ENCODE measurements around the gene FOXC2.

The FOXC2 gene

DNA sequence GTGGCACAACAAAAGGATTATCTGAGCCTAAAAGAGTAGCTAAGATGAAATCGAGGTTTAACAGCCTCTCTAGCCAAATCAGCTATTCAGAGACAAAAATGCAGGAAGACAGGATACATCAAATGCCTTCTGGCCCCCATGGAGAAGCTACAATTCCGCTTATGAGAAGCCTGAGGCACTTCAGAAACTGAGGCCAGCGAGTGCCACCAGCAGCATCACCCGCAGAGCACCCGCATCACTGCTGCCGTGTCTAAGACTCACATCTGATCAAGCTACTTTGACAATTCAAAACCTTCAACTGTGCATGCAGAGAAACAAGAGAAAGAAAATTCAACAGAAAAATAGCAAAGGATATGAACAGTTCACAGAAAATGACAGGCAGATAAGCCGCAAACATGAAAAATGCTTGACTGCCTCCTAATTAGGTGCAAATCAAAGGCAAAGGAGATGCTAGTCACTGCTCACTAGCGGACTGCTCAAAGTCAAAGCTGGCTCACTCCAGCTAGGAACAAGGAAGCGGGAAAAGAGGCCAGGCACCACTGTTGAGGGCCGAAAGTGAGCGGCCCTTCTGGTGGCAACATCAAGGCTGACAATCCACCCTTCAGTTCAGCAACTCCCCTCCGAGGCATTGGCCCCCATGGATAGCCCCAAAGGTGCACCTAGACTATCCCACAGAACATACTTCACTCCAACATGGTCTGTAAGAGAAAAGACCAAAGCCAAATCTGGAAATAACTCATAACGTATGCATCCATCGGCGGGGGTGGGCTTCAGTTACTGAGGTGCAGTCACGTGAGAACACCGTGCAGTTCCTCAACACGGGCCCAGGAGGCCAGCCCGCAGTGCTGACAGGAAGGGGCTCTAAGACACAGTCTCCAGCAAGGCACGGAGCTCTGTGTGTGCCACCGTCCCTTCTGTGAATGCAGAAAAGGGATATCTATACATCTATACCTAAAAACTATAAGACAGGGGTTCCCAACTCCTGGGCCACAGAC is 23.6 kb upstream of the FOXC2 start:
- H3K27me3 ChIP-seq (ENCODE audit: insufficient read depth, poor library complexity, severe bottlenecking): no peaks in the 10 kb centered on the region
- H3K4me1 ChIP-seq (ENCODE audit: insufficient read depth, poor library complexity, severe bottlenecking): no peaks in the 10 kb centered on the region
- H3K36me3 ChIP-seq (ENCODE audit: low read depth): peaks cover 79% of the 10 kb centered on the region
- ATAC-seq (ENCODE audit: low read depth) (no peak), DNase-seq (ENCODE audit: low spot score) (no peak)
- TF ChIP-seq, protein P1, sequence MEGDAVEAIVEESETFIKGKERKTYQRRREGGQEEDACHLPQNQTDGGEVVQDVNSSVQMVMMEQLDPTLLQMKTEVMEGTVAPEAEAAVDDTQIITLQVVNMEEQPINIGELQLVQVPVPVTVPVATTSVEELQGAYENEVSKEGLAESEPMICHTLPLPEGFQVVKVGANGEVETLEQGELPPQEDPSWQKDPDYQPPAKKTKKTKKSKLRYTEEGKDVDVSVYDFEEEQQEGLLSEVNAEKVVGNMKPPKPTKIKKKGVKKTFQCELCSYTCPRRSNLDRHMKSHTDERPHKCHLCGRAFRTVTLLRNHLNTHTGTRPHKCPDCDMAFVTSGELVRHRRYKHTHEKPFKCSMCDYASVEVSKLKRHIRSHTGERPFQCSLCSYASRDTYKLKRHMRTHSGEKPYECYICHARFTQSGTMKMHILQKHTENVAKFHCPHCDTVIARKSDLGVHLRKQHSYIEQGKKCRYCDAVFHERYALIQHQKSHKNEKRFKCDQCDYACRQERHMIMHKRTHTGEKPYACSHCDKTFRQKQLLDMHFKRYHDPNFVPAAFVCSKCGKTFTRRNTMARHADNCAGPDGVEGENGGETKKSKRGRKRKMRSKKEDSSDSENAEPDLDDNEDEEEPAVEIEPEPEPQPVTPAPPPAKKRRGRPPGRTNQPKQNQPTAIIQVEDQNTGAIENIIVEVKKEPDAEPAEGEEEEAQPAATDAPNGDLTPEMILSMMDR (IDR thresholded peaks at IDR 0.05; ENCODE audit: poor library complexity, severe bottlenecking): no peak
- H3K27ac ChIP-seq (ENCODE audit: poor library complexity, severe bottlenecking): no peak overlapping the region
- H3K9me3 ChIP-seq (ENCODE audit: severe bottlenecking): no peaks in the 10 kb centered on the region
- H3K4me3 ChIP-seq (ENCODE audit: severe bottlenecking): no peak overlapping the region

DNA sequence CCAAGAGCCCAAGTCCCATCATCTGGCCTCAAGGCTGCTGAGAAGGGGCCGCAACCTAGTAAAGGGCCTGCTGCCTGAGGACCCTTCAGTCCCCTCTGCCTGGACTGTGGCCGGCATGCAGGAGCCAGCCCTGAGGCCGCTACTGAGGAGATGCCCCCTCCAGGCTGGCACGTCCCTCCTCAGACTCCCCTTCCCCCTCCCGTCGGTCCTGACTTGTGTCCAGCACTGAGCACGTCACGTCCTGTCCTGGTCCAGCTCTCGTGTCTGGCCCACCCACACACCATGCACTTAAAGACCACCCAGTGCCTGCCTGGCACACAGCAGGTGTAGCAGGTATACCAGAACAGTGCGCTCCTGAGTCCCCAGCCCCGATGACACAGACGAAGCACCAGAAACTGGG is 21.1 kb upstream of the FOXC2 start:
- no peaks in the 10 kb centered on the region for H3K9me3 ChIP-seq (ENCODE audit: severe bottlenecking)
- H3K27ac ChIP-seq (ENCODE audit: poor library complexity, severe bottlenecking): no peak overlapping the region
- no peak for DNase-seq (ENCODE audit: low spot score)
- H3K4me3 ChIP-seq (ENCODE audit: severe bottlenecking): no peak overlapping the region
- no peaks in the 10 kb centered on the region for H3K4me1 ChIP-seq (ENCODE audit: insufficient read depth, poor library complexity, severe bottlenecking)
- no peaks in the 10 kb centered on the region for H3K27me3 ChIP-seq (ENCODE audit: insufficient read depth, poor library complexity, severe bottlenecking)
- TF ChIP-seq, protein P1 (IDR thresholded peaks at IDR 0.05; ENCODE audit: poor library complexity, severe bottlenecking): no peak
- peaks cover 71% of the 10 kb centered on the region for H3K36me3 ChIP-seq (ENCODE audit: low read depth)
- ATAC-seq (ENCODE audit: low read depth): no peak

DNA sequence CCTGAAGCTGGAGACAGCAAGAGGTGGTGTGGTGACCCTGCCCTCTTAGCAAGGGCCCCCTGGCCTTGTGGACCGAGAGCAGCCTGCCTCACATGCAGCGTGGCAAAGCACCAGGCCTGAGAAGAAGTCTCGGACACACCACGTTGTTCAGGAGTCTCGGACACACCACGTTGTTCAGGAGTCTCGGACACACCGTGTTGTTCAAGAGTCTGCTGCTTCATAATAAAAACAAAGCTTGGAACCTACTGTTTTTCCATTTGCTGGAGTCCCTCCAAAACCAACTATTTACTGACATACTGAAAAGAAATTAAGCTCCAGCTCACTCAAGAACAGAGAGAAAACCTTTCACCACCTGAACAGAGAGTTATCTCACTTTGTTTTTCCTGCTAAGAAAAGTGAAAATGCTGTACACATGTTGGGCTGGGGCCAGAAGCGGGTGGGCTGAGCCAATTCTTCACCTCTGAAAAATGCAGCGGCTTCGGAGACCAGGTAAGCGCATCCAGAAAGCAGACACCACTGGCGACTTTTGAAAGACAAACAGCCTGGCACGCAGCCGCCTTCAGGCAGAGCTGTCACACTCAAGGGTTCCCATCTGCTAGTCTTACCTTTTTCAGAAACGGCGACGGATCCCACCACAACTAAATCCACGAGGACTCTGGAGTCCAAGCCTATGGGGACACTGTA is 20.5 kb upstream of the FOXC2 start:
- TF ChIP-seq, protein P1 (IDR thresholded peaks at IDR 0.05; ENCODE audit: poor library complexity, severe bottlenecking): no peak
- H3K4me3 ChIP-seq (ENCODE audit: severe bottlenecking): no peak overlapping the region
- no peaks in the 10 kb centered on the region for H3K9me3 ChIP-seq (ENCODE audit: severe bottlenecking)
- H3K27me3 ChIP-seq (ENCODE audit: insufficient read depth, poor library complexity, severe bottlenecking): no peaks in the 10 kb centered on the region
- H3K27ac ChIP-seq (ENCODE audit: poor library complexity, severe bottlenecking): no peak overlapping the region
- peaks cover 71% of the 10 kb centered on the region for H3K36me3 ChIP-seq (ENCODE audit: low read depth)
- no peak for DNase-seq (ENCODE audit: low spot score)
- H3K4me1 ChIP-seq (ENCODE audit: insufficient read depth, poor library complexity, severe bottlenecking): no peaks in the 10 kb centered on the region
- ATAC-seq (ENCODE audit: low read depth): no peak

DNA sequence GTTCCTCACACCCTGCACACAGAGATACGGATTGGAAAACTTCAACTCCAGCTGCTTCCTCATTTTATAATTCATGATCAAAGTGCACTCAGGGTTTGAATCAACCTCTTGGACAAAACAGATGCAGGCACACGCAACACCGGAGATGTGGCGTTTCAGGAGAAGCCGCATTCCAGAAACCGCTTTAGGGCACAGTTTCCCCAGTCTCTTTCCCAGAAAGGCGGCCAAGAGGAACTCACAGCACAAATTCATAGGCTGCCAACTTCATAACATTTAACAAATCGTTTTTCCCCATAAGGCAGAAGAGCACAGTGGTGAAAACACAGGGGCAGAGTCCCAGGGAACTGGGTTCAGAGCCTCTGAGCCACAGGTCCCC is 20.0 kb upstream of the FOXC2 start:
- Histone ChIP-seq H3K36me3 (ENCODE audit: low read depth) (peaks cover 69% of the 10 kb centered on the region), H3K27me3 (ENCODE audit: insufficient read depth, poor library complexity, severe bottlenecking) (no peaks in the 10 kb centered on the region), H3K4me3 (ENCODE audit: severe bottlenecking) (no peak overlapping the region), H3K27ac (ENCODE audit: poor library complexity, severe bottlenecking) (no peak overlapping the region), H3K4me1 (ENCODE audit: insufficient read depth, poor library complexity, severe bottlenecking) (no peaks in the 10 kb centered on the region), H3K9me3 (ENCODE audit: severe bottlenecking) (no peaks in the 10 kb centered on the region)
- TF ChIP-seq, protein P1 (IDR thresholded peaks at IDR 0.05; ENCODE audit: poor library complexity, severe bottlenecking): no peak
- ATAC-seq (ENCODE audit: low read depth) (no peak), DNase-seq (ENCODE audit: low spot score) (no peak)

All from RWPE2 (cell line).